Activated CD4-positive, alpha-beta memory T cell treated with anti-CD3 and anti-CD28 coated beads for 36 hours (primary cell): ENCODE data around the gene NEGR1. TPM values are rescaled to one million over a fixed set of nuclear protein-coding genes. Genes with fewer than 3 reads are reported as not detected.

Source experiments
- CTCF ChIA-PET: fragments of 350-600 bp; sonication (Branson Sonifier 250); formaldehyde crosslinking; loops from one replicate; lab custom pipeline; 2021; ENCODE audit warnings: antibody characterized with exemption, inconsistent platforms; lab: Charles Lee
- POLR2A ChIA-PET: fragments of 350-600 bp; sonication (Branson Sonifier 250); formaldehyde crosslinking; loops from one replicate; lab custom pipeline; 2021; ENCODE audit warnings: antibody characterized with exemption; lab: Charles Lee
- DNase-seq: peaks from one replicate; pipeline ENCODE4 v3.0.0-alpha.2; 2020
- H3K27ac Mint-ChIP-seq: one replicate; pipeline ENCODE4 v1.8.0; 2021; ENCODE audit warnings: mixed read lengths
- H3K27me3 Mint-ChIP-seq: one replicate; pipeline ENCODE4 v1.8.0; 2021; ENCODE audit warnings: mixed read lengths
- H3K36me3 Mint-ChIP-seq: one replicate; pipeline ENCODE4 v1.8.0; 2021; ENCODE audit warnings: mixed read lengths
- H3K4me1 Mint-ChIP-seq: one replicate; pipeline ENCODE4 v1.8.0; 2021; ENCODE audit warnings: low read depth, mixed read lengths
- H3K4me3 Mint-ChIP-seq: one replicate; pipeline ENCODE4 v1.8.0; 2021; ENCODE audit warnings: mild to moderate bottlenecking, mixed read lengths
- H3K9me3 Mint-ChIP-seq: one replicate; pipeline ENCODE4 v1.8.0; 2021; ENCODE audit warnings: mixed read lengths
- intact Hi-C: fragments of 100-400 bp; cut with micrococcal nuclease; formaldehyde crosslinking; loops from one replicate; pipeline ENCODE4 v1.15.1; 2023
- total RNA-seq, 2 experiments: library from RNA; stranded (reverse); gene quantifications; one replicate each; pipeline ENCODE4 v1.2.3, GENCODE V29; 2021

NEGR1 gene
- total RNA-seq, 2 experiments from 2014 or later = not detected

DNA sequence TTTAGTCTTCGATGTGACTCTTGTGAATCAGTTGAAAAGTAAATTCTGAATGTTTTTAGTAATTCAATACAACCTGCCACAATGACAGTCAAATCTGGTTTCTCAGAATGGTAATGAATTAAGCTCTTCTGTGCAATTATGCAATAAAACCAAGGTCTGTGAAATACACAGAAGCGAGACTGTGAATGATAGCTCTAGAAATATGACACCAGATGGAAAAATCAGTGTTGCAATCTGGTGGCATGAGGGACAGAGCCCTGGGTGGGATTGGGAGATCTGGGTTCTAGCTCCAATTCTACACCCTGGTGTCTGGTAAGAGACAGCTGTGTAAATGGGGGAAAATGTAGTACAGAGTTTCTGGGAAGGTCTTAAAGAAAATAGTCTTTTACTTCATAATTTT lies 615.1 kb downstream of the NEGR1 start:
- H3K4me1 Mint-ChIP-seq = no peaks in the 10 kb centered on the region
- no peaks in the 10 kb centered on the region for H3K27me3 Mint-ChIP-seq
- no peaks in the 10 kb centered on the region for H3K36me3 Mint-ChIP-seq
- DNase-seq = no peak
- H3K4me3 Mint-ChIP-seq = no peak overlapping the region
- intact Hi-C loops = no loop called here
- CTCF ChIA-PET = no interaction called here
- POLR2A ChIA-PET = no interaction called here
- H3K9me3 Mint-ChIP-seq = peaks cover 8% of the 10 kb centered on the region
- H3K27ac Mint-ChIP-seq = no peak overlapping the region

DNA sequence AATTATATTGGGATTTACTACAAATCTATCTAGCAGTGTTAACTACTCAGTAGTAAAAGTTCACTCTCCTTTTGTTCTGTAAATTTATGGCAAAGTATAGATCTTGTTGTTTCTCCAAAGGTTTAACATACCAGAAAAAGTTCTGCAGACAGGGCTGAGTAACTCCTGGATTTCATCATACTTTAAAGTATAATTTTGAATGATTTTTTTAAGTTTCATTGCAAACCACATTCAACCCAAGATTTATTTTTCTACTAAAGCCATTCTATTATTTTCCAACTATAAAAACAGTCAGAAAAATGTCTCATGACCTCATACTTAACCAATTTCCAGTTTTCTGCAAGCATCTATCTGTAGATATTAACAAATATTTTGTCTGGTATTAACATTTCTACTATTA lies 615.7 kb downstream of the NEGR1 start:
- DNase-seq = no peak
- Mint-ChIP-seq H3K27ac (no peak overlapping the region), H3K4me1 (no peaks in the 10 kb centered on the region), H3K9me3 (peaks cover 8% of the 10 kb centered on the region), H3K27me3 (no peaks in the 10 kb centered on the region), H3K4me3 (no peak overlapping the region), H3K36me3 (no peaks in the 10 kb centered on the region)
- POLR2A ChIA-PET = no interaction called here
- CTCF ChIA-PET = no interaction called here
- intact Hi-C loops = no loop called here

DNA sequence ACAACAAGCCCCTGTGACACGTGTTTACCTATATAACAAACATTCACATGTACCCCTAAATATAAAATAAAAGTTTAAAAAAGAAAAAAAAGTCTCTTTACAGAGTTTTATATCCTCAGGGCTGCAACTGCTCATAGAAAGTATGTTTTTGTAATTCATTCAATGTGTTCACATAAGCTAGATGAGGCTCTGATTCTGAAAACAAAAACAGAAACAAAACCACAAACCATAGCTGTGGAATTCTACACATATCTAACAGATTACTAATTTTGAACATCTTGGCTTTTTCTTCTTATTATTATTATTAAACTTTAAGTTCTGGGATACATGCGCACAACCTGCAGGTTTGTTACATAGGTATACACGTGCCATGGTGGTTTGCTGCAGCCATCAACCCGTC lies 621.9 kb downstream of the NEGR1 start:
- H3K36me3 Mint-ChIP-seq = no peaks in the 10 kb centered on the region
- no peaks in the 10 kb centered on the region for H3K4me1 Mint-ChIP-seq
- H3K4me3 Mint-ChIP-seq = no peak overlapping the region
- H3K9me3 Mint-ChIP-seq = peaks cover 17% of the 10 kb centered on the region
- no peak overlapping the region for H3K27ac Mint-ChIP-seq
- no peaks in the 10 kb centered on the region for H3K27me3 Mint-ChIP-seq
- no peak for DNase-seq
- ChIA-PET CTCF (no interaction called here), POLR2A (no interaction called here)
- intact Hi-C loops = no loop called here

DNA sequence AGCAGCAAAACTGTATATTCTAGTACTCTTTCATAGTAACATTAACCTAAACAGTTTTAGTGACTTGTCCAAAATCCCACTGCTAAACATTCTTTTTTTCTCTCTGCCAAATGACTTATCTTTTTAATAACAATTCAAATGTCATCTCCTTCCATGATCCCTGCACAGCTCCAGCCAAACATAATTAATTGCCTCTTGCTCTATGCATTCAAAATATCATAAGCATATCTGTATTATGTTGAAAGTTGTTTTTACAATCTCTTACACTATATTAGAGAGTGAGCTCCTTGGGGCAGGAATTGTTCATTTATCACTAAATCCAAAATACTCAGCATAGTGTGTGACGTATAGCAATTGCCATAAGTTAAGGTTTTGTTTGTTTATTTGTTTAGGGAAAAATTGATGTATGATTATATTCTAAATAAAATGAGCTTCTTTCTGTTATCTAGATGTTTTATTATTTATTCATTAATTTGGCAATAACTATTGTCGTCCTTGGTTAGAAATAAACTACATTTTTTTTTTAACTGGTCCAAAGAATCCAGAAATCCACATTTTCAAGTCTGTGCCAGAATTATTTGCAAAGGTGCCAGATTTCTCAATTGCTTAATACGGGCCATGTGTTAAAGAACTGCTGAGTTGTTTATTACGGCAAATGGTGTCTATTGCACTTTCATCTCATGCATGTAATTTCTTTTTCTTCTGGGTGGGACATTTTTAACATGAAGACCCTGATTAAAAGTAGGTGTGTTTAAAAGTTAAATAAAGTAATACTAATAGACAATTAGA lies 624.3 kb downstream of the NEGR1 start:
- Mint-ChIP-seq H3K4me3 (no peak overlapping the region), H3K36me3 (no peaks in the 10 kb centered on the region), H3K27ac (no peak overlapping the region), H3K9me3 (peaks cover 14% of the 10 kb centered on the region), H3K27me3 (no peaks in the 10 kb centered on the region), H3K4me1 (no peaks in the 10 kb centered on the region)
- ChIA-PET CTCF (no interaction called here), POLR2A (no interaction called here)
- DNase-seq = no peak
- intact Hi-C loops = no loop called here

DNA sequence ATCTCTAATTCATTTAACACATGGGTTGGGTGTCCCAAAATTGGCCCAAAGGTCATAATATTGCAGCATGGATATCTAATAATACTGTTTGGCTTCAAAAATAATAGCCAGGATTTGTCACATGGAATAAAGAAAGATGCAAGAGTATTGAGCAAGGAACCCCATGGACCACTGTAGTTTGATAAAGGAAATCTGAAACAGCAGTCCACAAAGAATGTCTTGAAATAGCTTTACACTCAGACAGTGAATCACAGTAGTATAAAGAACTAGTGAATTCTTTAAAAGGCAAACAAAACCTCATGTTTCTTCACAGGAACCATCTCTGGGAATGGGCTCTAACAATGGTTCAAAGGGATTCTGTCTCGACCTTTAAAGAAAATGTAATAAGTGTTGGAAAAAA lies 625.4 kb downstream of the NEGR1 start:
- intact Hi-C loops = no loop called here
- no peak for DNase-seq
- Mint-ChIP-seq H3K27ac (no peak overlapping the region), H3K36me3 (no peaks in the 10 kb centered on the region), H3K4me3 (no peak overlapping the region), H3K9me3 (peaks cover 14% of the 10 kb centered on the region), H3K4me1 (no peaks in the 10 kb centered on the region), H3K27me3 (no peaks in the 10 kb centered on the region)
- POLR2A ChIA-PET = no interaction called here
- CTCF ChIA-PET = no interaction called here

DNA sequence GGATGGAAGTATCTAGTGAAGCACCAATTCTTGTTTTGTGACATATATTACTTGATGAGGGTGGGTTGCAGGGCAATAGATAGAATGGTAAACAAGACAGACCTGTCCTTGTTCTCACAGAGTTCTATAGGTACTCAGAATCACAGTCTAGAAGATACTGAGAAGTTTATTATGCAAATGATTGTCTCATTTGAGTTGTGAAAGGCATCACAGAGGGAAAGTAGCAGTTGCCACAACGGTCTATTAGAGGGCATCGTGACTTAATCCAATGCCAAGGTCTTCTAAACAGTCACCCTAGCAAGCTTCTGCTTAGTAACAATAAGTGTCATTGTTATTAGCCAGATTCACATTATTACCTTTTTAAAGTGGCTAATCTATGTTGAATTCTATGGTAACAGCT lies 626.7 kb downstream of the NEGR1 start:
- Mint-ChIP-seq H3K9me3 (peaks cover 8% of the 10 kb centered on the region), H3K27ac (no peak overlapping the region), H3K4me1 (no peaks in the 10 kb centered on the region), H3K36me3 (no peaks in the 10 kb centered on the region), H3K4me3 (no peak overlapping the region), H3K27me3 (no peaks in the 10 kb centered on the region)
- ChIA-PET POLR2A (no interaction called here), CTCF (no interaction called here)
- no peak for DNase-seq
- intact Hi-C loops = no loop called here

DNA sequence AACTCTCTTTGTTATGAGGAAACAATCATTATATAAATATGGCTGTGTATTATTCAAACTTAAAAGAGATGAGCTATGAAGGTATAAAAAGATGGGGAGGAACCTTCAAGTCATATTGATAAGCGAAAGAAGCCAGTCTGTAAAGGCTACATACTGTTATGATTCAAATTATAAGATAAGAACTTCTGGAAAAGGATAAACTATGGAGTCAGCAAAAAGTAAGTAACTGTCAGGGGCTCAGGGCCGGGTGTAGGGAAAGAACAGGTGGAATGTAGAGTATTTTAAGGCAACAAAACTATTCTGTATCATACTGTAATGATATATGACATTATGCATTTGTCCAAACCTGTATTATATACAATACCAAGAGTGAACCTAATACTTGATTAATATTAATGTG lies 628.4 kb downstream of the NEGR1 start:
- POLR2A ChIA-PET = no interaction called here
- CTCF ChIA-PET = no interaction called here
- Mint-ChIP-seq H3K9me3 (no peaks in the 10 kb centered on the region), H3K36me3 (no peaks in the 10 kb centered on the region), H3K27me3 (no peaks in the 10 kb centered on the region), H3K27ac (no peak overlapping the region), H3K4me3 (no peak overlapping the region), H3K4me1 (no peaks in the 10 kb centered on the region)
- no peak for DNase-seq
- intact Hi-C loops = no loop called here

DNA sequence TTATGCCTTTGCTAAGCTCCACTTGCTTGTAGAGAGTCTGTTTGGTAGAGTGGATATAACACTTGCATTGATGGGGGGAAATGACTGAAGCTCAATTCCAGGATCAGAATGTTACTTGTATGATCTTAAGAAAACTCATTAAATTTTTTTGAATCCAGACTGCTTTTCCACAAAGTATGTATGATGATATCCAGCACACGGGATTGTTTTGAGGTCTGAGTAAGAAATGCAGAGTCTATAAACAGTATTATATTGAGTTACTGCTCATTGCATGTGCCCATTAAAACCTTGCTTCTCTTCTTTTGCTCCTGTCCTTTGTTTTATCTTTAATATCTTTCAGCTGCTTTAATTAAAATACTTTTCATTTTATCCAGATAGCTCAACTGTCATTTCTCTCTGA lies 631.1 kb downstream of the NEGR1 start:
- DNase-seq = no peak
- no peaks in the 10 kb centered on the region for H3K27me3 Mint-ChIP-seq
- CTCF ChIA-PET = no interaction called here
- H3K9me3 Mint-ChIP-seq = no peaks in the 10 kb centered on the region
- POLR2A ChIA-PET = interaction anchor here (0.6 kb wide), 1 partner anchor 568 kb away, joined by 3 read pairs; no protein-coding TSS in a partner anchor
- no peak overlapping the region for H3K27ac Mint-ChIP-seq
- H3K36me3 Mint-ChIP-seq = no peaks in the 10 kb centered on the region
- H3K4me1 Mint-ChIP-seq = no peaks in the 10 kb centered on the region
- intact Hi-C loops = no loop called here
- H3K4me3 Mint-ChIP-seq = no peak overlapping the region

DNA sequence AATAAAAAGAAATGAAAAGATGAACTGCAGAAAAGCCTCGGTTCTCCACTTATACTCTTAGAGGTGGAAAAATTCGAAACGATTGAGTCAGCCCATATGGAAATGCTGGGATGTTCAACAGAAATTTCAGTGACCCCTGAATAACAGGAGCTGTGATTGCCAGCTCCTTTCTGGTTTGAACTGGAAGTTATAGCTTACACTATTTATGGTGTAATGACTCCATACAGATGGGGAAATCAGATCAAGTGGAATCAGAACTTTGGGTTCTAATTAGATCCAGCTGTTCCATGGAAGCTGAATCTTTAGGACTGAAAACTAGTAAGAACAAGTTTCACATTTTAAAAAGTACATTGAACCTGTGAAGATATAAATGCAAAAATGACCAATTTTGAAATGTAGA lies 632.2 kb downstream of the NEGR1 start:
- Mint-ChIP-seq H3K27ac (no peak overlapping the region), H3K4me3 (no peak overlapping the region), H3K36me3 (no peaks in the 10 kb centered on the region), H3K9me3 (no peaks in the 10 kb centered on the region), H3K27me3 (no peaks in the 10 kb centered on the region), H3K4me1 (no peaks in the 10 kb centered on the region)
- intact Hi-C loops = no loop called here
- ChIA-PET CTCF (no interaction called here), POLR2A (no interaction called here)
- no peak for DNase-seq

DNA sequence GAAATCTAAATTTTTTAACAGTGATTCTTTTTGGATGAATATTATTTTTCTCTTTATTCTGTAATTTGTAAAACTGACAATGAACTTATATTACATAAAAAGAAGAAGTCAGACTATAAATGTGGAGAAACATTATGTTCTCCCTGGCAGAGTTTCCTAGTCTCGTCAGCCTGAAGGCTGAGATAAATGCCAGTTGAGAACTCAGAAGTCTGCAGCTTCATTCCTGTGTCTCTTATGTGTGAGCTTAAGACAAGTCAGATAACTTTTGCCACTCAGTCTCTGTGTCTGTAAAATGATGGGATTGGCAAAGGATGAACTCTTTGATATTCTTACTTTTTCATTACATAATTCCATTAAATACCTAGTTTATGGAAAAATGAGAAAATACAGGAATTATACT lies 632.7 kb downstream of the NEGR1 start:
- H3K4me3 Mint-ChIP-seq = no peak overlapping the region
- no peaks in the 10 kb centered on the region for H3K9me3 Mint-ChIP-seq
- H3K36me3 Mint-ChIP-seq = no peaks in the 10 kb centered on the region
- no peaks in the 10 kb centered on the region for H3K4me1 Mint-ChIP-seq
- intact Hi-C loops = no loop called here
- ChIA-PET CTCF (no interaction called here), POLR2A (no interaction called here)
- no peak overlapping the region for H3K27ac Mint-ChIP-seq
- no peaks in the 10 kb centered on the region for H3K27me3 Mint-ChIP-seq
- DNase-seq = no peak

DNA sequence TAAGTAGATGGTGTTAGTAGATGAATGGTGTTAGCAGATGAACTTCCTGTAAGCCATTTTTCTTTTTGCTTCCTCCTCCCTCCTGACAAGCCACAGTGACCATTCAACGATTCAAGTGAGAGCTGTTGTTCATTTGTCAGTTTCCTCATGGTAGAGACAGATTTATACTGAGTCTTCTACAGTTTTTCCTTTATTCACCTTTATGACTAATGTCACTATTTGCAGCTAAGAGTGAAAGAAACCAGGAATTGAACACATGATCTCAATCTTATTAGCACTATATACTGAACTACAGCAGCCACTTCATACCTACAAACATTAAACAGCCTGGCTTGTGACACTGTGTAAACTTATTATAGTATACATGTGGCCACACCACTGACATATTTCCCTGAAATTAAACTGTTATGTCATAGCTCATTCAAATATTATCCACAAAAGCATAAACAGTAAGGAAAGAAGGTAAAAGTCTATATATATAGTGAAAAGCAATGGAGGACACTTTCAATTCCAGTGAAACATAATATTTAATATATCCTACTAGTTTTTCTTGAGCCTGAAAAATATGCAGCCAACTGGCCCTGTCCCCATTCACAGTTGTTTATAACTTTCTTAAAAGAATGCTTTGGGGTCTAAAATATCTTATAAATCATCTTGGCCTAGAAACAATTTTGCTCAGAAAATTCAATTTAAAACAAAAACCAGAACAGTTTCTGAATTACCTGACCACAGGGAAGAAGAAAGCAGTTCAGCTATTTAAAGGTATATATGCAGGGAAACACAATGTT lies 634.6 kb downstream of the NEGR1 start:
- intact Hi-C loops = no loop called here
- CTCF ChIA-PET = no interaction called here

DNA sequence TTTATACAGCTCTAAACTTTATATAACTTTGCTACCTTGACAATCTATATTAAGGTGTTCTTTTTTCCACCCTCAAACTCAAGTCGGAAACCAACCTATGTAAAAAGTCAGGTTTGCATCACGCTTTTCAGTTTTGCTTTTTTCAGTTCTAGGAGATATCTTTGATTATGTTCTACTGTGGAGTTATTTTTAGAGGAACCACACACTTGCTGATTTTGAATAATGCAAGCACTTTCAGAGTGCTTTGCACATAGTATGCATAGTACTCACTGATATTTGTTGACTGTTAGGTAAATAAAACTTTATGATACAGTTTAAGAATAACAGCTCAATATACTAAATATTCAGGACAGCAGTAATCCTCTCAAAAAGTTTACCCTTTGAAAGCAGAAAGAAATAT lies 637.3 kb downstream of the NEGR1 start:
- intact Hi-C loops = no loop called here
- no peaks in the 10 kb centered on the region for H3K36me3 Mint-ChIP-seq
- ChIA-PET CTCF (no interaction called here), POLR2A (no interaction called here)
- no peaks in the 10 kb centered on the region for H3K27me3 Mint-ChIP-seq
- H3K4me3 Mint-ChIP-seq = no peak overlapping the region
- peaks cover 2% of the 10 kb centered on the region for H3K9me3 Mint-ChIP-seq
- no peak for DNase-seq
- H3K27ac Mint-ChIP-seq = no peak overlapping the region
- no peaks in the 10 kb centered on the region for H3K4me1 Mint-ChIP-seq

More for the DNA sequence above, 634.6 kb downstream of the NEGR1 start:
- H3K36me3 Mint-ChIP-seq = no peaks in the 10 kb centered on the region
- no peak for DNase-seq
- peaks cover 2% of the 10 kb centered on the region for H3K9me3 Mint-ChIP-seq
- H3K27me3 Mint-ChIP-seq = no peaks in the 10 kb centered on the region
- no peak overlapping the region for H3K4me3 Mint-ChIP-seq
- POLR2A ChIA-PET = no interaction called here
- no peaks in the 10 kb centered on the region for H3K4me1 Mint-ChIP-seq
- H3K27ac Mint-ChIP-seq = no peak overlapping the region

DNA sequence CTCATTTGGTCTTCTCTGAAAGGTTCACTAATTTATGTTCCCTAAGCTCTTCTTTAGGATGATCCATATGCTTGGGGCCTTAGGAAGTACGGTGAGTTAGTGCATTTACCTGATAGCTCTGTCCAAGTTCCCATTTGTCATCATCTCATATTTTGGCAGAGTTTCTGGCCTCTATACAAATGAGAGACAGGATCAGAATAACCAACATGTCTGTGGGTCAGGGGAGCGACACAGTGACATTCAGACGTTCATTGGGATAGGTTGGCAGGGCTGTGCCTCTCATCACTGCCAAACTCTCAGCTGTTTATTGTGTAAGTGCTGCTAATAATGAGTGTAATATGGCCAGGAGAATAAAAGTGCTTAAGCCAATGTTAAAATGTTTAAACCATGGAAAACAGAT lies 640.4 kb downstream of the NEGR1 start:
- CTCF ChIA-PET = no interaction called here
- Mint-ChIP-seq H3K27ac (no peak overlapping the region), H3K4me1 (no peaks in the 10 kb centered on the region), H3K4me3 (no peak overlapping the region), H3K36me3 (no peaks in the 10 kb centered on the region), H3K27me3 (no peaks in the 10 kb centered on the region), H3K9me3 (peaks cover 2% of the 10 kb centered on the region)
- DNase-seq = no peak
- intact Hi-C loops = no loop called here
- POLR2A ChIA-PET = no interaction called here
